Suppressor macrophage (primary cell): Measurements from ENCODE around the gene IRF2BP1.

Experiments used
- DNase-seq, 4 experiments: peaks; one replicate each; pipeline ENCODE4 v3.0.0-alpha.2; 2020 to 2022

The IRF2BP1 gene

DNA sequence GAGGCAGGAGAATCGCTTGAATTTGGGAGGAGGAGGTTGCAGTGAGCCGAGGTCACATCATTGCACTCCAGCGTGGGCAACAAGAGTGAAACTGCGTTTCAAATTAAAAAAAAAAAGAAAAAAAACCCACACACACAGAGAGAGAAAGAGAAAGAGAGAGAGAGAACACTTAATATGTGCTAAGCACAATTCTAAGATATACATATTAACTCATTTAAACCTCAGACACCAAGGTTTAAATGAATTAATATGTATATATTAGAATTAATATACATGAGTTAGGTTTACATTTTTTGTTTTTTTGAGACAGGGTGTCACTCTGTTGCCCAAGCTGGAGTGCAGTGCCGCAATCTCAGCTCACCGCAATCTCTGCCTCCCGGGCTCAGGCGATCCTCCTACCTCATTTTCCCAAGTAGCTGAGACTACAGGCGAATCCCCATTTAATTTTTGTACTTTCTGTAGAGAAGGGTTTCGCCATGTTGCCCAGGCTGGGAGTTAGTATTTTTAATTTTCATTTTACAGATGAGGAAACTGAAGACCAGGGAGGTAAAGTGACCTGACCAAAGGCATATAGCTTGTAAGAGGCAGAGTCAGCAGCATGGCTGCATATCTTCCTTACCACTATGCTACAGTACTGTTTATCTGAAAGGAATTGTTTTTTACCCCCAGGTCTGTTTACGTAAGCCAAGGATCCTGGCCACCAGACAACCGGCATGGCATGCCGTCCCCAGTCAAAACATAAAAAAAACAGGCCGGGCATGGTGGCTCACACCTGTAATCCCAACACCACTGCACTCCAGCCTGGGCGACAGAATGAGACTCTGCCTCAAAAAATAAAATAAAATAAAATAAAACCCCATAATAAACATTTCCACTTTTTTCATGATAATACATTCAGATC is 25.3 kb downstream of the IRF2BP1 start:
- no peak for DNase-seq

DNA sequence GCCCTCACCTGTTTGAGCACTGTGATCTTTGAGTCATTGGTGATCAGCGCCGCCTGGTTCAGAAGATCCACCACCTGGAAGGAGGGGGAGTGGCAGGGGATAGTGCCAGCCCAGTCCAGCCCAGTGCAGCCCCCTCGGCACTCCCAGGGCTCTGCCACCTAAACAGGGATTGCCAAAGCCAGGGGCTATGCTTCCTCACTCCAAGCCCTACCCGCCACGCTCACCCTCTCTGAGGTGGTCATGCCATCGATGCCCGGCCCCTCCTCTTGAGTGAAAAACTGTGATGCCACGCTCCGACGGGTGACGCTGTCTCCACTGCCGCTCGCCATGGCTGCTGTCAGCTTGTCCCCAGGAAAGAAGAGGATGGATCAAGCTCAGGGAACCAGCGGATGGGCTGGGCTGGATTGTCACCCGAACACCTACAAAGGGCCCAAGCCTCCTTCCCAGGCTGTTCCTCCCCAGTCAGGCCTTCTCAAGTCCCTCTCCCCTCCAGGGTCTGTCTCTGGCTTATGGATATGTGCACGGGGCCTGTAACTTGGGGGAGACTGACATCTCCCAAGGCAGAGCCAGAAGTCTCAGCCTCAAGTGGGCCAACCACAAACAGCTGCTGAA is 31.7 kb downstream of the IRF2BP1 start:
- no peak for DNase-seq

DNA sequence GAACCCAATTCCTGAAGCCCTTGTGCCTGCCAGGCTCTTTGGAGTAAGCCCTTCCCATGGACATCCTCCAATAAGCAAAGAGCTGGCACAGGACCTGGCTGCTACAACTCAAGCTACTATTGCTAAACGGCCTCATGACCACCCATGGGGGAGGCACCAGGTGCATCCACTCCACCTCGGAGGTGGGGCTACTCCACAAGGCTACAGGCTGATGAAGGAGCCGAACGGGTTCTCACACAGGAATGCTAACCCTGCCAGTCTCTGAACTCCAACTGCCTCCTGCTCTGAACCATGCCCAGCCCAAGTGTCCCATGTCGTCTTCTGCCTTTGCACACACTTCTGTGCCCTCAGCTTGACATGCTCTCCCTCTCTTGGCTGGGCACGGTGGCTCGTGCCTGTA is 33.0 kb downstream of the IRF2BP1 start:
- DNase-seq: no peak

DNA sequence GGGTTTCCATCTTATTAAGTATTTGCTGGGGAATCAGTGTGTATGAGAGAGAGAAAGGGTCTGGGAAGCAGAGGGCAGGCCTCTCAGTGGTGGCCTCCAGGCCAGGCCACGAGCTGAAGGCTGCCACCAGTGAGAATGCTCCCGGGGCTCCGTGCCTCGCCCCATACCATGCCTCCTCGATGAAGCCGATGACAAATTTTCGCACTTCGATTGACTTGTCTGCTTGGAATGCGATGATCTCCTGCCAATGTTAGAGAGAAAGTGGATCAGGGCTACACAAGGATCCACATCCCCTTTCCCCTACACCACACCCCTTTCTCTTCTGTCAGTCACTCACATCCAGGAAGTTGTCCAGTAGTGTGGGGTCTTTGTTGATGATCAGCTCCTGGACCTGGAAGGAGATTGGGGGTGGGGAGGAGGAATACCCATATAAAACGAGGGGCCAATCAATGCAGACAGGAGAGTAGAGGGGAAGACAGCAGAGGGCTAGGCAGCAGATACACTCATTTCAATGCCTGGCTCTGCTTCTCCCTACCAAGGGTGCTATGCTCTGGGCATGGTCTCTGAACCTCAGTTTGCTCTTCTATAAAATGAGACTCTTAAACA is 33.7 kb downstream of the IRF2BP1 start:
- DNase-seq: no peak

DNA sequence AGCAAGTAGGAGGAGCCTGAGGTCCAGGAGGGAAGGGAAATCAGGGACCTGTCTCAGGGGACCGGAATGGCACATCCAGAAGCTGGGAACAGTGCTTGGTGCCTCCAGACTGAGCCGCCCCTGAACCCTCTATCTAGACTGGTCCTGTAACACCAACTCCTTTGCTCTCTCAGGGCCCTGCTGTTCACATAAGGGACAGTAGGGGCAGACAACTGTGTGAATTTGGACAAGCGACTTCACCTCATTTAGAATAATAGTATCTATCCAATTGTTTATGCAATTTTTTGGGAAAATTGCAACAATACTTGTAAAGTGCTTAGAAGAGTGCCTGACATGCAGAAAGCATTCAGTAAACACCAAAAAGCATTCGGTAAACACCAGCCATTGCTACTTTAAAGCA is 37.0 kb downstream of the IRF2BP1 start:
- DNase-seq: no peak

DNA sequence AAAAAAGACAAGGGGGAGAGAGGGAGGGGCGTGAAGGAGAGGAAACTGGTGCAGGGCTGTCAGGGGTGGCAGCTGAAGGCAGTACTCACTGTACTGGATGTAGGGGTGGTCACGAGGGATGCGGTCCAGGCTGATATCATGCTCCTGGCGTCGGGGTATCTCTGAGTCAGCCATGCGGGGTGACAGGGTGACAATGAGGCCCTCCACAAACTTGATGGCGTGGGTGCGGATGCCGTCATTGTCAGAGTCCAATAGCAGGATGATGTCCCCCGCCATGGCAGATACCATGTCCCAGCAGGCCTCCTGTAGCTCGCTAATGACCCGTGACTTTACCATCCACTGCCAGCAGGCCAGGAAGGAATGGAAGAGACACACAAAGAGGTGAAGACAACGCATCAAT is 38.3 kb downstream of the IRF2BP1 start:
- no peak for DNase-seq

DNA sequence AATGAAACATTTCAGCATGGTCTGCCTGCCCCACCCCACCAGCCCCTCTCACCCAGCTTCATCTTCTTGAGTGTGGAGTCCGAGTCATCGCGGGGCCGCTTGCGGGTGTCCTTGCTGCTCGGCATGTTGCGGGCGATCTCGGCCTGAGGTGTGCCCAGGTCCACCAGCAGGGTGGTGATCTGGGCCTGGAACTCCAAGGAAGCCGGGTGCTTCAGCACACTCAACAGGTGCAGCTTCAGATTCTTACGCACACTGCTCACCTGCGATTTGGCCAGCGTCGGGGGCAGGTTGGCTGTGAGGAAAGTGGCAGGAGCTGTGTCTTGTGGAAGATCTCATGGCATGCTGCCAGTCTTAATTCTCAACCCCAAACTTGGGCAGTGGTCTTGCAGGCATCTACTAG is 43.7 kb downstream of the IRF2BP1 start:
- DNase-seq: no peak

DNA sequence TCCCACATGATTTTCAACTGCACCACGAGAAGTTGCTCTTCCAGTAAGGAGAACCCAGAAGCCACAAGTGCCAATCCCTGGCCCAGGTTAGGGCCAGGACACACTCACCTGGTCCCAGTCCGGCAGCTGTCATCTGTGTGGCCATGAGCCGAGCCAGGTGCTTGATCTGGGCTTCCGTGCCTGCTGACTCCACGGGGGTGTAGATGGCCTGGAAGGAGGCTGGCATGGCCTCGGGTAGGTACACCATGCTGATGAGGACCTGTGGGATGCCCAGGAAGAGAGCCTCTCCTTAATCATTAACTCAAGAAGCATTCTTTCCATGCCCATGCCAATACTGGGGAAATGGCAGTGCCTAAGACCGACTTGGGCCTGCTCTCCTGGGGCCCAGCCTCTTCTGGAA is 51.0 kb downstream of the IRF2BP1 start:
- DNase-seq: no peak
